Astrocyte (in vitro differentiated cells and primary cell): ENCODE data around the gene RNLS. TPM values are rescaled to one million over a fixed set of nuclear protein-coding genes. Genes with fewer than 3 reads are reported as not detected.

Experiments used
- DNase-seq: peaks from one replicate; pipeline ENCODE4 v3.0.0-alpha.2; 2010; ENCODE audit warnings: low read depth
- FAIRE-seq: peaks from 2 replicates; lab custom pipeline; 2011; peaks lifted over from hg19 to GRCh38; lab: Jason Lieb, UNC
- H2AFZ ChIP-seq: 2 replicates; pipeline ENCODE4 v1.6.0; 2012; ENCODE audit warnings: low read depth, low read length, inconsistent platforms
- H3K27ac ChIP-seq: 2 replicates; pipeline ENCODE4 v1.5.1; 2011; ENCODE audit warnings: low read depth, low read length, inconsistent platforms
- H3K27me3 ChIP-seq: 2 replicates; pipeline ENCODE4 v1.6.0; 2011; ENCODE audit warnings: low read length, inconsistent platforms; ENCODE audit not compliant: insufficient read depth
- H3K36me3 ChIP-seq: 2 replicates; pipeline ENCODE4 v1.5.1; 2011; ENCODE audit warnings: low read length, inconsistent platforms; ENCODE audit not compliant: insufficient read depth
- H3K4me1 ChIP-seq: 2 replicates; pipeline ENCODE4 v1.5.1; 2011; ENCODE audit warnings: low read length, inconsistent platforms; ENCODE audit not compliant: insufficient read depth
- H3K4me2 ChIP-seq: 2 replicates; pipeline ENCODE4 v1.6.0; 2012; ENCODE audit warnings: low read length, inconsistent platforms
- H3K4me3 ChIP-seq: 2 replicates; pipeline ENCODE4 v1.5.1; 2011; ENCODE audit warnings: low read depth, mild to moderate bottlenecking, low read length, inconsistent platforms; ENCODE audit not compliant: insufficient read depth
- H3K79me2 ChIP-seq: 2 replicates; pipeline ENCODE4 v1.6.0; 2012; ENCODE audit warnings: mild to moderate bottlenecking, low read length, inconsistent platforms; ENCODE audit not compliant: insufficient read depth
- H3K9ac ChIP-seq: 2 replicates; pipeline ENCODE4 v1.6.0; 2012; ENCODE audit warnings: mild to moderate bottlenecking, low read length, inconsistent platforms
- H3K9me3 ChIP-seq: 2 replicates; pipeline ENCODE4 v1.5.1; 2012; ENCODE audit warnings: low read depth, mild to moderate bottlenecking, low read length, inconsistent platforms; ENCODE audit not compliant: insufficient read depth
- H4K20me1 ChIP-seq: 2 replicates; pipeline ENCODE4 v1.6.0; 2012; ENCODE audit warnings: low read length, inconsistent platforms; ENCODE audit not compliant: insufficient read depth
- H3K27ac Mint-ChIP-seq: one replicate; pipeline ENCODE4 v1.8.0; 2021; ENCODE audit warnings: mild to moderate bottlenecking, mixed read lengths; ENCODE audit not compliant: unreplicated experiment
- H3K27me3 Mint-ChIP-seq: one replicate; pipeline ENCODE4 v1.8.0; 2021; ENCODE audit warnings: low read depth, mixed read lengths; ENCODE audit not compliant: unreplicated experiment
- H3K36me3 Mint-ChIP-seq: one replicate; pipeline ENCODE4 v1.8.0; 2021; ENCODE audit warnings: low read depth, mixed read lengths; ENCODE audit not compliant: unreplicated experiment
- H3K4me1 Mint-ChIP-seq: one replicate; pipeline ENCODE4 v1.8.0; 2021; ENCODE audit warnings: low read depth, mixed read lengths; ENCODE audit not compliant: unreplicated experiment
- H3K4me3 Mint-ChIP-seq: one replicate; pipeline ENCODE4 v1.8.0; 2021; ENCODE audit warnings: mild to moderate bottlenecking, moderate library complexity, mixed read lengths; ENCODE audit not compliant: unreplicated experiment
- H3K9me3 Mint-ChIP-seq: one replicate; pipeline ENCODE4 v1.8.0; 2021; ENCODE audit warnings: mild to moderate bottlenecking, mixed read lengths; ENCODE audit not compliant: unreplicated experiment
- CTCF ChIP-seq: IDR thresholded peaks from 2 replicates; pipeline ENCODE4 v1.5.1; 2011; ENCODE audit warnings: low read depth, mild to moderate bottlenecking, inconsistent platforms, low read length, moderate library complexity; ENCODE audit not compliant: insufficient read depth
- EZH2 ChIP-seq: IDR thresholded peaks from 2 replicates; pipeline ENCODE4 v1.6.1; 2012; ENCODE audit warnings: mild to moderate bottlenecking, low read length, inconsistent platforms; ENCODE audit not compliant: insufficient read depth
- total RNA-seq: library from RNA; stranded (reverse); gene quantifications from 2 replicates; pipeline ENCODE4 v1.2.1, GENCODE V29; 2021

RNLS gene
- total RNA-seq, 1 donor from 2014 or later = 6.9 TPM

- Histone ChIP-seq H3K4me2 (no peak overlapping the region), H3K27me3 (no peaks in the 10 kb centered on the region)
Observed at GRCh38 chr10:88260329-88261051, 322.6 kb downstream of the RNLS start.

GRCh38 chr10:88259381-88259780 is 323.7 kb downstream of the RNLS start:
- H3K9me3 Mint-ChIP-seq = peaks cover 2% of the 10 kb centered on the region
- no peaks in the 10 kb centered on the region for H4K20me1 ChIP-seq
- H2AFZ ChIP-seq = no peak overlapping the region
- H3K27me3 ChIP-seq = no peaks in the 10 kb centered on the region
- peaks cover 3% of the 10 kb centered on the region for H3K27me3 Mint-ChIP-seq
- no peaks in the 10 kb centered on the region for H3K9me3 ChIP-seq
- H3K4me1 ChIP-seq = peaks cover 10% of the 10 kb centered on the region
- no peak overlapping the region for H3K9ac ChIP-seq
- no peak overlapping the region for H3K27ac Mint-ChIP-seq
- H3K4me3 ChIP-seq = no peak overlapping the region
- no peak overlapping the region for H3K4me2 ChIP-seq
- no peak for DNase-seq
- H3K27ac ChIP-seq = no peak overlapping the region
- no peak overlapping the region for H3K4me3 Mint-ChIP-seq
- peaks cover 1% of the 10 kb centered on the region for H3K36me3 Mint-ChIP-seq
- TF ChIP-seq EZH2 = no peak
- TF ChIP-seq CTCF = no peak
- no peak for FAIRE-seq
- H3K4me1 Mint-ChIP-seq = peaks cover under 1% of the 10 kb centered on the region
- no peaks in the 10 kb centered on the region for H3K36me3 ChIP-seq
- no peaks in the 10 kb centered on the region for H3K79me2 ChIP-seq

More at GRCh38 chr10:88260329-88261051, 322.6 kb downstream of the RNLS start:
- Histone ChIP-seq H3K9me3 (no peaks in the 10 kb centered on the region), H3K4me3 (no peak overlapping the region), H3K9ac (no peak overlapping the region), H2AFZ (no peak overlapping the region), H3K4me1 (peaks cover 5% of the 10 kb centered on the region), H3K27ac (no peak overlapping the region), H3K36me3 (no peaks in the 10 kb centered on the region), H3K79me2 (no peaks in the 10 kb centered on the region), H4K20me1 (no peaks in the 10 kb centered on the region)
- H3K4me1 Mint-ChIP-seq = no peaks in the 10 kb centered on the region
- FAIRE-seq (no peak), DNase-seq (no peak)
- TF ChIP-seq EZH2 (no peak), CTCF (no peak)
- peaks cover 3% of the 10 kb centered on the region for H3K9me3 Mint-ChIP-seq
- H3K27me3 Mint-ChIP-seq = peaks cover 8% of the 10 kb centered on the region
- H3K27ac Mint-ChIP-seq = no peak overlapping the region
- peaks cover 1% of the 10 kb centered on the region for H3K36me3 Mint-ChIP-seq
- H3K4me3 Mint-ChIP-seq = no peak overlapping the region

GRCh38 chr10:88256886-88257285 is 326.2 kb downstream of the RNLS start:
- H3K79me2 ChIP-seq = no peaks in the 10 kb centered on the region
- H3K9me3 ChIP-seq = no peaks in the 10 kb centered on the region
- Mint-ChIP-seq H3K36me3 (peaks cover 1% of the 10 kb centered on the region), H3K4me1 (peaks cover 5% of the 10 kb centered on the region), H3K27ac (no peak overlapping the region), H3K9me3 (peaks cover 2% of the 10 kb centered on the region), H3K27me3 (peaks cover 3% of the 10 kb centered on the region), H3K4me3 (no peak overlapping the region)
- TF ChIP-seq CTCF (no peak), EZH2 (no peak)
- FAIRE-seq = no peak
- DNase-seq = no peak
- no peak overlapping the region for H3K4me3 ChIP-seq
- H3K27ac ChIP-seq = no peak overlapping the region
- H3K4me2 ChIP-seq = peak overlapping the region; percentile 40
- peaks cover 19% of the 10 kb centered on the region for H3K4me1 ChIP-seq
- no peak overlapping the region for H3K9ac ChIP-seq
- no peaks in the 10 kb centered on the region for H3K36me3 ChIP-seq
- no peaks in the 10 kb centered on the region for H4K20me1 ChIP-seq
- H3K27me3 ChIP-seq = no peaks in the 10 kb centered on the region
- H2AFZ ChIP-seq = no peak overlapping the region
